Rectal smooth muscle tissue (tissue), 1 donor: Measurements from ENCODE around the gene CLCN1.

ENCODE experiments used
- H3K27ac ChIP-seq: one replicate; pipeline ENCODE4 v1.7.0; 2013; ENCODE audit warnings: low read depth, low read length, inconsistent platforms
- H3K27me3 ChIP-seq: one replicate; pipeline ENCODE4 v1.7.0; 2013; ENCODE audit warnings: low read length; ENCODE audit not compliant: control insufficient read depth, insufficient read depth
- H3K36me3 ChIP-seq: one replicate; pipeline ENCODE4 v1.7.0; 2013; ENCODE audit warnings: low read length; ENCODE audit not compliant: control insufficient read depth, insufficient read depth
- H3K4me1 ChIP-seq: one replicate; pipeline ENCODE4 v1.7.0; 2013; ENCODE audit warnings: low read length; ENCODE audit not compliant: control insufficient read depth, insufficient read depth
- H3K4me3 ChIP-seq: one replicate; pipeline ENCODE4 v1.7.0; 2013; ENCODE audit warnings: low read length
- H3K9ac ChIP-seq: one replicate; pipeline ENCODE4 v1.7.0; 2013; ENCODE audit warnings: low read length

Gene CLCN1

GRCh38 chr7:143322760-143323633 is 7.1 kb downstream of the CLCN1 start:
- Histone ChIP-seq H3K36me3 (no peaks in the 10 kb centered on the region), H3K4me3 (no peak overlapping the region), H3K9ac (no peak overlapping the region), H3K4me1 (no peaks in the 10 kb centered on the region), H3K27ac (no peak overlapping the region), H3K27me3 (no peaks in the 10 kb centered on the region)

GRCh38 chr7:143323653-143324052 is 7.7 kb downstream of the CLCN1 start:
- no peaks in the 10 kb centered on the region for H3K36me3 ChIP-seq
- no peak overlapping the region for H3K4me3 ChIP-seq

GRCh38 chr7:143325240-143325639 is 9.3 kb downstream of the CLCN1 start:
- no peak overlapping the region for H3K9ac ChIP-seq
- no peaks in the 10 kb centered on the region for H3K36me3 ChIP-seq
- no peaks in the 10 kb centered on the region for H3K27me3 ChIP-seq
- H3K27ac ChIP-seq = no peak overlapping the region
- no peaks in the 10 kb centered on the region for H3K4me1 ChIP-seq
- no peak overlapping the region for H3K4me3 ChIP-seq

More at GRCh38 chr7:143323653-143324052, 7.7 kb downstream of the CLCN1 start:
- Histone ChIP-seq H3K27ac (no peak overlapping the region), H3K27me3 (no peaks in the 10 kb centered on the region), H3K4me1 (no peaks in the 10 kb centered on the region), H3K9ac (no peak overlapping the region)

- Histone ChIP-seq H3K27me3 (no peaks in the 10 kb centered on the region), H3K9ac (no peak overlapping the region), H3K4me3 (no peak overlapping the region), H3K27ac (no peak overlapping the region), H3K4me1 (no peaks in the 10 kb centered on the region), H3K36me3 (no peaks in the 10 kb centered on the region)
Measured at GRCh38 chr7:143327903-143328302, 12.0 kb downstream of the CLCN1 start.

- H3K36me3 ChIP-seq = no peaks in the 10 kb centered on the region
- H3K27me3 ChIP-seq = no peaks in the 10 kb centered on the region
- H3K27ac ChIP-seq = no peak overlapping the region
- no peak overlapping the region for H3K9ac ChIP-seq
- H3K4me3 ChIP-seq = no peak overlapping the region
- no peaks in the 10 kb centered on the region for H3K4me1 ChIP-seq
Measured at GRCh38 chr7:143329471-143330170, 13.7 kb downstream of the CLCN1 start.

GRCh38 chr7:143331179-143331801 is 15.4 kb downstream of the CLCN1 start:
- Histone ChIP-seq H3K9ac (no peak overlapping the region), H3K4me1 (no peaks in the 10 kb centered on the region), H3K27ac (peak overlapping the region; percentile 17), H3K27me3 (no peaks in the 10 kb centered on the region), H3K4me3 (no peak overlapping the region), H3K36me3 (no peaks in the 10 kb centered on the region)

GRCh38 chr7:143334244-143334643 is 18.3 kb downstream of the CLCN1 start:
- Histone ChIP-seq H3K27ac (no peak overlapping the region), H3K36me3 (no peaks in the 10 kb centered on the region), H3K4me3 (no peak overlapping the region), H3K9ac (no peak overlapping the region), H3K27me3 (no peaks in the 10 kb centered on the region), H3K4me1 (no peaks in the 10 kb centered on the region)

GRCh38 chr7:143337216-143337615 is 21.3 kb downstream of the CLCN1 start:
- Histone ChIP-seq H3K4me1 (no peaks in the 10 kb centered on the region), H3K4me3 (no peak overlapping the region), H3K9ac (no peak overlapping the region), H3K27ac (no peak overlapping the region), H3K36me3 (no peaks in the 10 kb centered on the region), H3K27me3 (no peaks in the 10 kb centered on the region)

GRCh38 chr7:143341842-143342241 is 25.9 kb downstream of the CLCN1 start:
- Histone ChIP-seq H3K4me1 (no peaks in the 10 kb centered on the region), H3K9ac (no peak overlapping the region), H3K27me3 (no peaks in the 10 kb centered on the region), H3K36me3 (no peaks in the 10 kb centered on the region), H3K4me3 (no peak overlapping the region), H3K27ac (no peak overlapping the region)

- no peaks in the 10 kb centered on the region for H3K36me3 ChIP-seq
- H3K4me1 ChIP-seq = no peaks in the 10 kb centered on the region
- no peak overlapping the region for H3K27ac ChIP-seq
- no peak overlapping the region for H3K9ac ChIP-seq
- H3K4me3 ChIP-seq = no peak overlapping the region
- no peaks in the 10 kb centered on the region for H3K27me3 ChIP-seq
Measured at GRCh38 chr7:143343596-143343995, 27.7 kb downstream of the CLCN1 start.

GRCh38 chr7:143345428-143345900 is 29.6 kb downstream of the CLCN1 start:
- peak overlapping the region; percentile 41 for H3K4me3 ChIP-seq
- H3K27ac ChIP-seq = no peak overlapping the region
- H3K36me3 ChIP-seq = no peaks in the 10 kb centered on the region
- H3K27me3 ChIP-seq = no peaks in the 10 kb centered on the region
- no peaks in the 10 kb centered on the region for H3K4me1 ChIP-seq
- no peak overlapping the region for H3K9ac ChIP-seq

- H3K4me3 ChIP-seq = no peak overlapping the region
- no peaks in the 10 kb centered on the region for H3K36me3 ChIP-seq
- H3K9ac ChIP-seq = no peak overlapping the region
- H3K27ac ChIP-seq = no peak overlapping the region
- H3K27me3 ChIP-seq = no peaks in the 10 kb centered on the region
- no peaks in the 10 kb centered on the region for H3K4me1 ChIP-seq
Measured at GRCh38 chr7:143346018-143346417, 30.1 kb downstream of the CLCN1 start.
